K562 (cell line): ENCODE results near the gene C1orf21. TPM values are rescaled to one million over a fixed set of nuclear protein-coding genes. Genes with fewer than 3 reads are reported as not detected.

Experiments used
- ATAC-seq: fragments of 200-7000 bp; cut with Tn5 transposase; 3 replicates; pipeline ENCODE4 v1.9.1; 2020; ENCODE audit warnings: moderate library complexity
- BruUV-seq: library from RNA; stranded (reverse); fragments of 400-500 nt; replicated peaks from 2 replicates; lab custom pipeline; 2021; lab: Mats Ljungman, UMichigan
- CTCF ChIA-PET: fragments of 300-600 bp; formaldehyde crosslinking; extraction: SDS; loops from one replicate; lab custom pipeline; 2021; ENCODE audit warnings: low intra/inter-chr PET ratio; lab: Yijun Ruan, JAX
- POLR2A ChIA-PET: fragments of 300-600, 350-650 bp; sonication (Branson Sonifier 250); formaldehyde crosslinking; extraction: SDS; loops from one replicate; lab custom pipeline; 2021; ENCODE audit warnings: antibody characterized with exemption, inconsistent platforms; lab: Yijun Ruan, JAX
- DNase-seq, 4 experiments: peaks; one replicate each; pipeline versions ENCODE4 v3.0.0 to v3.0.0-alpha.2; 2011 to 2018; ENCODE audit warnings: low spot score in 3 of 4, mixed read lengths in 3 of 4; ENCODE audit errors: extremely low read depth in 1 of 4
- FAIRE-seq: peaks from 2 replicates; lab custom pipeline; 2011; peaks lifted over from hg19 to GRCh38; lab: Jason Lieb, UNC
- H2AFZ ChIP-seq: 2 replicates; pipeline ENCODE4 v1.6.0; 2011; ENCODE audit warnings: low read depth, low read length, control low read depth, inconsistent platforms
- H3K27ac ChIP-seq: fragments of 200-600 bp; 3 replicates; pipeline ENCODE4 v1.8.0; 2011; ENCODE audit warnings: low read depth, mild to moderate bottlenecking, control low read depth, inconsistent platforms, low read length, moderate library complexity, mixed read lengths; ENCODE audit errors: extremely low read depth
- H3K27me3 ChIP-seq, 2 experiments: fragments of 300-600 bp in 1 of 2; 2 replicates in 1 of 2; 3 replicates in 1 of 2; pipeline versions ENCODE4 v1.6.0 to v1.8.0; 2011; ENCODE audit warnings: inconsistent platforms in 2 of 2, low read length in 2 of 2, mild to moderate bottlenecking in 1 of 2, mixed read lengths in 1 of 2, moderate library complexity in 1 of 2; ENCODE audit not compliant: control insufficient read depth in 2 of 2, insufficient read depth in 2 of 2
- H3K36me3 ChIP-seq: fragments of 300-600 bp; 3 replicates; pipeline ENCODE4 v1.8.0; 2011; ENCODE audit warnings: mild to moderate bottlenecking, low read length, inconsistent platforms; ENCODE audit not compliant: control insufficient read depth, insufficient read depth
- H3K4me1 ChIP-seq, 2 experiments: fragments of 200-600 bp in 1 of 2; replicated peaks in 1 of 2; 2 replicates in 1 of 2; 3 replicates in 1 of 2; pipeline versions ENCODE4 v1.5.1 to v1.8.0; 2011; ENCODE audit warnings: inconsistent platforms in 2 of 2, low read length in 2 of 2, mild to moderate bottlenecking in 1 of 2, mixed read lengths in 1 of 2, moderate library complexity in 1 of 2; ENCODE audit not compliant: control insufficient read depth in 2 of 2, insufficient read depth in 2 of 2
- H3K4me2 ChIP-seq: 2 replicates; pipeline ENCODE4 v1.6.1; 2011; ENCODE audit warnings: low read length, control low read depth, inconsistent platforms, mixed read lengths; ENCODE audit not compliant: insufficient read depth
- H3K4me3 ChIP-seq: fragments of 200-600 bp; sonication (generic), shearing (Covaris generic); 2 replicates; pipeline ENCODE4 v1.5.1; 2016; ENCODE audit warnings: control low read depth, inconsistent platforms
- H3K79me2 ChIP-seq: fragments of 200-600 bp; 3 replicates; pipeline ENCODE4 v1.8.0; 2011; ENCODE audit warnings: low read length, inconsistent platforms; ENCODE audit not compliant: control insufficient read depth, insufficient read depth
- H3K9ac ChIP-seq, 2 experiments: 2 replicates each; pipeline versions ENCODE4 v1.6.0 to v1.6.1; 2011; ENCODE audit warnings: low read depth in 2 of 2, low read length in 2 of 2, control low read depth in 1 of 2, inconsistent platforms in 1 of 2, mild to moderate bottlenecking in 1 of 2, mixed read lengths in 1 of 2; ENCODE audit not compliant: insufficient read depth in 1 of 2
- H3K9me1 ChIP-seq: one replicate; pipeline ENCODE4 v1.6.0; 2011; ENCODE audit warnings: inconsistent platforms, mild to moderate bottlenecking, low read length, moderate library complexity; ENCODE audit not compliant: control insufficient read depth, insufficient read depth
- H3K9me3 ChIP-seq: replicated peaks from 2 replicates; pipeline ENCODE4 v1.5.1; 2011; ENCODE audit warnings: low read depth, low read length, inconsistent platforms; ENCODE audit not compliant: control insufficient read depth, insufficient read depth
- H4K20me1 ChIP-seq: replicated peaks from 2 replicates; pipeline ENCODE4 v1.6.1; 2011; ENCODE audit warnings: low read length, inconsistent platforms, mixed read lengths; ENCODE audit not compliant: control insufficient read depth, insufficient read depth
- FOXP4 ChIP-seq: sonication (generic); formaldehyde crosslinking; IDR thresholded peaks from 2 replicates; pipeline ENCODE4 v1.8.0; 2022; ENCODE audit warnings: mild to moderate bottlenecking, missing genetic modification reagents, borderline replicate concordance
- RAD21 ChIP-seq, 2 experiments: fragments of 250-450 bp in 1 of 2; fragments of 450-650 bp in 1 of 2; sonication (Bioruptor Pico) in 1 of 2; formaldehyde crosslinking in 1 of 2; IDR thresholded peaks in 1 of 2; conservative IDR thresholded peaks in 1 of 2; 2 replicates each; pipeline versions ENCODE4 v1.4.0 to v1.8.0; 2020 to 2022; ENCODE audit warnings: mild to moderate bottlenecking in 2 of 2, moderate library complexity in 1 of 2
- SETDB1 ChIP-seq: IDR thresholded peaks from one replicate; pipeline ENCODE4 v1.6.1; 2012; ENCODE audit warnings: low read length, control low read depth, inconsistent platforms
- SMARCC2 ChIP-seq: fragments of 450-650 bp; IDR thresholded peaks from 2 replicates; pipeline ENCODE4 v1.6.1; 2017; ENCODE audit warnings: antibody characterized with exemption, moderate library complexity, mild to moderate bottlenecking, low read depth
- ZNF121 ChIP-seq: sonication (generic); formaldehyde crosslinking; conservative IDR thresholded peaks from 2 replicates; pipeline ENCODE4 v1.8.0; 2022; ENCODE audit warnings: missing genetic modification reagents
- ZNF431 ChIP-seq: sonication (generic); formaldehyde crosslinking; IDR thresholded peaks from 2 replicates; pipeline ENCODE4 v1.8.0; 2022; ENCODE audit warnings: mild to moderate bottlenecking, missing genetic modification reagents
- WGBS: fragments of 100-300 bp; shearing (Covaris generic); methylation state at CpG from one replicate; pipeline ENCODE4 v1.1.6; 2016; ENCODE audit warnings: low coverage, mixed read lengths; ENCODE audit not compliant: insufficient coverage; ENCODE audit errors: missing lambda C conversion rate; 5-methylcytosine and 5-hydroxymethylcytosine counted together
- in situ Hi-C: fragments of 300-500 bp; cut with MboI; formaldehyde crosslinking; loops from 4 replicates; pipeline ENCODE4 v1.15.0; 2018; ENCODE audit warnings: inconsistent platforms, mixed read lengths
- intact Hi-C: fragments of 100-400 bp; cut with micrococcal nuclease; formaldehyde crosslinking; loops from 2 replicates; pipeline ENCODE4 v1.14.2; 2022
- polyA plus RNA-seq, 8 experiments: library from polyadenylated mRNA; depleted of rRNA in 4 of 8; stranded (reverse) in 5 of 8; unstranded in 3 of 8; fragments of >200 nt; fragmentation: Nextera tagmentation in 2 of 8; fragmentation: Illumina TruSeq in 1 of 8; extraction: Ambion mirVana in 2 of 8; extraction: Trizol in 1 of 8; gene quantifications; 2 replicates each; pipeline versions ENCODE4 v1.2.1 to v1.2.3, GENCODE V29; 2011 to 2014; ENCODE audit warnings: inconsistent platforms in 1 of 8, missing spikeins in 1 of 8
- total RNA-seq, 7 experiments: library from RNA; depleted of rRNA in 6 of 7; stranded (reverse); fragments of >200 nt in 6 of 7; fragmentation: Illumina TruSeq in 2 of 7; extraction: Trizol in 2 of 7; gene quantifications; 2 replicates each; pipeline versions ENCODE4 v1.2.1 to v1.2.3, GENCODE V29; 2011 to 2021; ENCODE audit warnings: low replicate concordance in 1 of 7

C1orf21 gene
- total and polyA plus RNA-seq, 9 of the 15 experiments (the other 6 are each of a cell fraction or from before 2014, with no cell fraction given) = under 0.01 to 0.31 (median 0.07) TPM

GRCh38 chr1:184541537-184542152 lies 154.8 kb downstream of the C1orf21 start:
- Histone ChIP-seq H3K9me1 (no peaks in the 10 kb centered on the region), H3K79me2 (no peaks in the 10 kb centered on the region), H3K27me3 (no peaks in the 10 kb centered on the region), H3K9ac (no peak overlapping the region), H3K4me2 (no peak overlapping the region), H3K4me3 (no peak overlapping the region), H3K27ac (no peak overlapping the region), H4K20me1 (no peaks in the 10 kb centered on the region), H3K36me3 (no peaks in the 10 kb centered on the region), H3K4me1 (no peaks in the 10 kb centered on the region), H3K9me3 (no peaks in the 10 kb centered on the region), H2AFZ (no peak overlapping the region)
- intact Hi-C loops (no loop called here), in situ Hi-C loops (no loop called here)
- ChIA-PET CTCF (interaction anchor here (0.7 kb wide), 1 partner anchor 287 kb away, joined by 3 read pairs; no protein-coding TSS in a partner anchor), POLR2A (interaction anchor here (0.7 kb wide), 1 partner anchor 123 kb away, joined by 3 read pairs; no protein-coding TSS in a partner anchor)
- DNase-seq (no peak), FAIRE-seq (no peak), ATAC-seq (no peak)
- no TSS peak for BruUV-seq
- TF ChIP-seq SMARCC2 = no peak
- TF ChIP-seq RAD21 (CRISPR knock-in tag; conservative IDR thresholded peaks at IDR 0.05 in 1 of 2, IDR thresholded peaks at IDR 0.05 in 1 of 2) = no peak
- TF ChIP-seq SETDB1 = no peak
- no peak for TF ChIP-seq ZNF121
- no peak for TF ChIP-seq FOXP4 (CRISPR knock-in tag)
- no peak for TF ChIP-seq ZNF431 (CRISPR knock-in tag)
- 0% methylated on average over 9 of the region's 9 CpGs for WGBS
